ENCODE data around the gene LENG1.

The LENG1 gene

DNA sequence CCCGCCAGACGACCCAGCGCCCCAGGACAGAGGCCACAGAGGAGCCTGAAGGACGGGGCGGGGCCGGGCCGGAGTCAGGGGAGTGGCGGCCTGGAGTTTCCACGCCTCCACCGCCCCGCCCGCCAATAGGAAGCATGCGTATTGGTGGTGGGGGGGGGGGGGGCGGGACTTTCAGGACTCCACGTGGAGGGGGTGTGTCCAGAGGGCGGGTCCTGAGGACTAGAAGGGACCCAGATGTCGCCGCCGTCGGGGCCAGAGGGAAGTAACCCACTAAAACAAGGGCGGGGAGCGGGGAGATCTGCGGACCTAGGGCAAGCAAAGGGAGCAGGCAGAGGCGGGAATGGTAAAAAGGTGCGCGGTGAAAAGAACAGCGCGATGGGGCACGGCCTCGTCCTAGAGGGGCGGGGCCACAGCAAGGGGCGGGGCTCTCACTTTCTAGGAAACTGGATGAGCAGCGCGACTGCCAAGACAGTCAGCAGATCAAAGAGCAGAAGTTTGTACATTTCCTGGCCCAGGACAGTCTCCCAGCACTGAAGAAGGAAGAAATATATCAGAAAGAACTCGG lies 2.8 kb upstream of the LENG1 start:
- DNase-seq: no peak

DNA sequence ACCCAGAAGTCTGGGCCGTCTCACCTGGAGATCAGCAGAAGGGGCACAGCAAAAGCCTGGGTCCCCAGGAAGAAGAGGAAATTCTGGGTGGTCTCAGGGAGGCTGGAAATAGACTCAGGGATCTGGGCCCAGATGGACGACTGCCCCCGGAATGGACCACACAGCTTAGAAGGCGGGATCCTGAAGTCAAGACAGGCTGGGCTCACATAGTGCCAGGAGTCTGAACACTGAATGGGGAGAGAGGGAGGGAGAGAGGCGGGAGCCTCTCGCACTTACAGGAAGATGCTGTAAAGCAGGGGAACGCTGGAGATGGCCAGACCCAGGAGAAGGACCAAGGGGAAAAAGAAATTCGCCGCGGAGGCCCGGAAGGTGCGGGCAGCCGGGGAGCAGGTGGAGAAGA lies 1.3 kb upstream of the LENG1 start:
- no peak for DNase-seq

DNA sequence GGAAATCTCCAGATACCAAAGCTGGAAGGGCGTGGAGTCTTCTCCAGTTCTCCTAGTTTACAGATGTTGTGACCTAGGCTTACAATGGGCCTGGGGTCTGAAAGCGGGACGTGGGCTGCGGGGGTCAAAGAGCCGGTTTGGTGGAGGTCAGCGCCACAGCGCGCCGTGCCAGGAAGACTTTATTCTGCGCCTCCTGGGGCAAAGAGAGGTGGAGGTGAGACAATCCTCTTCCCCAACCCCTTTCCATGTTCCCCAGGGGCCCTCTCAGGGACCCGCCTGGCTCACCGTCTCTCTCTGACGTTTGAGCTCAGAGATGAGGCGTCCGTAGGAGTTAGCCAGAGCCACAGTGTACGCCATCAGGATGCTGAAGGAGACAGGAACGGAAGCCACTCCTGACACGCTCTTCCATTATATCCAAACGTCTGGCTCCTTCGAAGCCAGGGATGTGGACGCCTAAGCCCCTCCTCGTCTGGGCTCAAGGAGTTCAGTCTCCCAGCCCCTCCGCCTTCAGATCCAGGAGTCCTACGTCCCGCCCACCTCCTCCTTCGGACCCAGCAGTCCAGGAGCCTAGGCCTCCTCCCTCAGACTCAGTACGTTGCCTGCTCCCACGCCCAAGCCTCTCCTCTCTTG lies 776 bp upstream of the LENG1 start:
- DNase-seq: no peak

DNA sequence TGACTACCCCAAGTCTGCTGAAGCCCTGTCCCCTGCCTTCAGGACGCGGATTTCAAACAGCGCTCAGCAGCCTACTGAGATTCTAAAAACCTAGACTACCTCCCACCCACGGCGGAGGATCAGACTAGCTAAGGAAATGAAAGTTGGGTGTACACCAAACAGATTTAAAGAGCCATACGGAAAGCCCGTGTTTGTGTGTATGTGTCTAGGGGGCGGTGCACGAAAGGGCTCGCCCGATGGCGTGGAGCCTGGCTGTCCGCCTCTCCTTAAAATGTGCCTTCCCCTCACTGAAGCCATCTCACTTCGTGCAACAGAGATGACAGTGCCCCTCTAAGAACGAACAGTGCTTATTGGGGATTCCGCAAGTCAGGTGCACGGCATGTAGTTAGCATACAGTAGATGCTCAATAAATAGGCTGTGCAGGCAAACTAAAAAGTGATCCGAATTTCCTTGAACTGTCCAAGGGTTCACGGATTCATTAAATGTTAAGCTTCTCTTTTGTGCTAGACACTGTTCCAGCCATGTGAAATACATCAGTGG lies 639 bp downstream of the LENG1 start:
- no peak for DNase-seq

DNA sequence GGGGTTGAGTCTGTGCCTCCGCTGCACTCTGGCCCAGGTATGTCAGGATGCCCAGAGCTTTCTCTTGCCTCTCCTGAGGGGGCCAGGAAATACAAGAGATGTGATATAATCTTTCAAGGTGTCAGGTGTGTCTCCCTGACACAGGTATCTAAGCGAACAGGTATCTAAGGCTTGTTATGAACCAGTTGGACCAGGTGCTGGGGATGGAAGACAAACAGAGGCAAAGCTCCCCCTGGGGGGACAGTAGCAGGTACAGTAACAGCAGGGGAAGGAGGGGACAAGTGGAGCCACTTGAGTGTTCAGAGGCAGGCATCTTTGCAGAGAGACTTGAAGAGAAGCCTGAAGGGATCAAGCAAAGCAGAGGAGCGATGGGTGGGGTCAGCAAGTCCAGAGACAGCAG lies 2.6 kb downstream of the LENG1 start:
- no peak for DNase-seq

DNA sequence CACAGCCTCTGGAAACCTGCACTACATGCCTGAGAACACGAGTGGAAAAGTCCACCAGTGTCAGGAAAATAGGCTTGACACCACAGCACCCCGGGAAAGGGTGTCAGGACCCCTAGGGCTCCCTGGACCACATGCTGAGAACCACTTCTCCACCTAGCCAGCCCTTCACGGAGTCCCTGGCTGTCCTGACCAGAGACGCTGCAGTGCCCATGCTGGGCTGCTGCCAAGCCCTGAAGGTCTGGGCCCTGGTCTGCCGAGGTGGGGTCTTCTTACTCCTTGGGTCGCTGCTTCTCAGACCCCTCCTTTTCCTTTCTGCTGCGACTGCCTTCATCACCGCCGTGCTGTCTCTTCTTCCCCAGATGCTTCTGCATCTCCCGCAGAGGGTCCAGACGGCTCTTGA lies 3.0 kb downstream of the LENG1 start:
- no peak for DNase-seq

DNA sequence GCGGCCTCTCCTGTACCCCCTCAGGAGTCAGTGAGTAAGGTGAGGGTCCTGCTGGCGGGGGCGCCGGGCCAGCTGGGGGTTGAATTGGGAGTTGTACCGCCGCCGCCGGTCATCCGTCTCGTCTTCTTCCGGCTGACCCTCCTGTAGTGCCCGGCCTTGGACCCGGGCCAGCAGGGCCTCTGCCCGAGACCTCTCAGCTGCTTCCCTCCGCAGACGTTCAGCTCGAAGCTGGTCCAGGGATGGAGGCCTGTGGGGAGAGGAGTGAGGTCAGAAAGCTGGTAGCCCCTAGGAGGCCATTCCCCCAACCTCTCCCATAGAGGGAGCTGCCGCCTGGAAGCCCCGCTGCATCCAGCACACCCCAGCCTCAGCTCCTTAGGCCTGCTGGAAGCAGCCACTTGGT lies 3.8 kb downstream of the LENG1 start:
- DNase-seq: no peak

DNA sequence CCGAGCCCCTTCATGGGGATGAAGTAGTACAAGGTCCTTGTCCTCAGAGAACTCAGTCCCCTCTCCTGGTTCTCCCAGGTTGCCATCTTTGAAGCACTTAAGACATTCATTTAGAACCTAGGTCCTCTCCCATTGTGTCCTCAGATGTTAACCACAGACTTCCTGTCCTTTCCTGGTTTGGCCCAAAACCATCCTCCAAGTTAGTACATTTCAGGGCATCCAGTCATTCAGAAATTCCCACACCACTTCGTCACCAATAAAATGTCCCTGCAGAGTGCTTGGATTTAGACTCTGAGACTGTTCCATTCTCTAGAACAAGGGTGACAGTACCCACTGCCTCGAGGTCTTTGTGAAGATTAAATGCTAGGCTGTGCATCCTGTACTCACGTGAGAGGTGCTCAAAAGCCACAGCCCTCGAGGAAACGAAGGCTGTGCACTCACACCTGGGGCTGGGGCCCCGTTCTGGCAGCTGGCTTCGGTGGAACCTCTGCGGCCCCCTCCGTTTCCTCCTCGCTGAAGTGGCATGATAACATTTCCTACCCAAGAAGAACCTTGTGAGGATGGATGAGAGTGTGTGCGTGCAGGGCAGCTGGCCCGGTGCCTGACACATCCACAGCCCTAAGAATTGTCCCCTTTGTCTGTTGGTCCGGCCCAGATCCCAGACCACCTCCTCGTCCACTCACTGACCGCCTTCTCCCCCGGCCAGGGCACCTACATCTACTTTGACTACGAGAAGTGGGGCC lies 4.7 kb downstream of the LENG1 start:
- DNase-seq: no peak

DNA sequence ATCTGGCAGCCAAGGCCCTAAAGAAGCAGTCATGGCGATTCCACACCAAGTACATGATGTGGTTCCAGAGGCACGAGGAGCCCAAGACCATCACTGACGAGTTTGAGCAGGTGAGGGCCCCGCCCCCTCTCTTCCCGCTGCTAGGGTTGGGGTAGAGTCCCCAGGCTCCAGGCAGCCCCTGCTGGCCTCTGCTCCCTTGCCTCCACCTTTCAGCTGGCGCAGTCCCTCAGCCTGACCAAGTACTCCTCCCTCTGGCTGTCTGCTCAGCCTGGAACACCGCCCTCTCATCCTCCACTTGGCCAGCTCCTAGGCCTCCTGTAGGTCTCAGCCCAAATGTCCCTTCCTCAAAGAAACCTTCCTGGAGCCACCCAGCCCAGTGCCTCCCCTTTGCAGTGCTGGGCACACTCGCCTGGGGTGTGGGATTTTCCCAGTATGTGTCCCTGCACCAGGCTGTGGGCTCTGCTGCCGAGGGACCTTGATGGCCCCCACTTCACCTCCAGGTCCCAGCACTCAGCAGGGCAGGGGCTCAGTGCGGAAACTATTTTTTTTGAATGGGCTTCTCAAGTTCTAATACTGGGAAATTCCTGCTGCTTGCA lies 5.7 kb downstream of the LENG1 start:
- DNase-seq: no peak

DNA sequence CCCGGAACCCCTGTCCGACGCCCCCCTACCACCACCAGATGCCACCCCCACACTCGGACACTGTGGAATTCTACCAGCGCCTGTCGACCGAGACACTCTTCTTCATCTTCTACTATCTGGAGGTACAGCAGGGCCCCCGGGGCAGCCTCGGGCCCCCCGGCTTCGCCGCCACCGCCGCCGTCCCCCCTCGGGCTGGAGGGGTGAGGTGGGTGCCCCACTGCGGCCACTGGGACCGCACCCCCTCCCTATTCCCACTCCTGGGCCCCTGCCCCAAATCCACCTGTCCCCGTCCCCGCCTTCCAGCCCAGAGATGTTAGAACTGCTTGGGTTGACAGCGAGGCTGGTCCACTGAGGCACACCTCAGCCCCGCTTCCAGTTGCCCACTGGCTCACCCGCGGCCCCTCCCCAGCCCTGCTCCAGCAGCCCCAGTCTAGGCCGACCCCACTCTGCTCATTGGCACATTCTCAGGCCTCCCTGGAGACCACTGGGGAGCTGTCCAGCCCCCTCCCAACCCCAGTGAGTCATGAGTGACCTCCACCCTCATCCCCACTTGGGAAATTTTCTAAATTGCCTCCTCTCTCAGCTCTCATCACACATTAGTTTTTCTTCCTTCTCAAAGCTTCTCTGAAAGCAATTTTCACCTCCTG lies 6.5 kb downstream of the LENG1 start:
- no peak for DNase-seq

DNA sequence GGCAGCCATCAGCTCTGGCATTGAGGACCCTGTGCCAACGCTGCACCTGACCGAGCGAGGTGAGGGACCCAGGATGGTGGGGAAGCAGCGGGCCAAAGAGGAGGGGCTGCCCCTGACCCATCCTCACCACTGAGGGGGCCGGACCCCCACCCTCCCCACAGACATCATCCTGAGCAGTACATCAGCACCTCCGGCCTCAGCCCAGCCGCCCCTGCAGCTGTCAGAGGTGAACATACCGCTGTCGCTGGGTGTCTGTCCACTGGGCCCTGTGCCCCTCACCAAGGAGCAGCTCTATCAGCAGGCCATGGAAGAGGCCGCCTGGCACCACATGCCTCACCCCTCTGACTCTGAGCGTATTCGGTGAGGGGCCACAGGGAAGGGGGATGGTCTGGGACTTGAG lies 7.3 kb downstream of the LENG1 start:
- DNase-seq: no peak

DNA sequence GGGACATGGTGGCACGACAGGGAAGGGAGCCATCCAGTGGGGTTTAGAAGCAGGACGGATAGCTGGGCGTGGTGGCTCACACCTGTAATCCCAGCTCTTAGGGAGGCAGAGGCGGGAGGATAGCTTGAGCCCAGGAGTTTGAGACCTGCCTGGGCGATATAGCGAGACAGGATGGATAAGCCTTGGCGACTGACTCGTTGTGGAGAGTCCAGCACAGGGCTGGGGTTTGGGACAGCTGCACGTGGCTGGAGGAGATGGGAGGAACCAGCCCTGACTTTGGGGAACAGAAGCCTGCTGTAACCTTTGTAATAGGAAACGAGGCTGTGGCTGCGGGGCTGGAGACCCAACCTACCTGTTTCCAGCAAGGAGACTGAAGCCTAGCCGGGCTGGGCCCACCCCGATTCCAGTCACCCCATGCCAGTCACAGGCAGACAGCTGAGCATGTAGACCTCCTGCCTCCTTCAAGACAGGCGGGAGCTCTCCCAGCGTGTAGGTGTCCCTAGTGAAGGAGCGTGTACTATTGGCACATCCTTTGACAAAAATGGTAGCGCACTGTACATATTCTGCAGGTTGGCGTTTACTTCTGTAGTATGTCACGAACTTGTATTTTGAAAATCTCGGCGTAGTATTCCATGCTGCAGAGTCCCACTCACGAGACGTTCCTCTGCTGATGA lies 8.0 kb downstream of the LENG1 start:
- no peak for DNase-seq

DNA sequence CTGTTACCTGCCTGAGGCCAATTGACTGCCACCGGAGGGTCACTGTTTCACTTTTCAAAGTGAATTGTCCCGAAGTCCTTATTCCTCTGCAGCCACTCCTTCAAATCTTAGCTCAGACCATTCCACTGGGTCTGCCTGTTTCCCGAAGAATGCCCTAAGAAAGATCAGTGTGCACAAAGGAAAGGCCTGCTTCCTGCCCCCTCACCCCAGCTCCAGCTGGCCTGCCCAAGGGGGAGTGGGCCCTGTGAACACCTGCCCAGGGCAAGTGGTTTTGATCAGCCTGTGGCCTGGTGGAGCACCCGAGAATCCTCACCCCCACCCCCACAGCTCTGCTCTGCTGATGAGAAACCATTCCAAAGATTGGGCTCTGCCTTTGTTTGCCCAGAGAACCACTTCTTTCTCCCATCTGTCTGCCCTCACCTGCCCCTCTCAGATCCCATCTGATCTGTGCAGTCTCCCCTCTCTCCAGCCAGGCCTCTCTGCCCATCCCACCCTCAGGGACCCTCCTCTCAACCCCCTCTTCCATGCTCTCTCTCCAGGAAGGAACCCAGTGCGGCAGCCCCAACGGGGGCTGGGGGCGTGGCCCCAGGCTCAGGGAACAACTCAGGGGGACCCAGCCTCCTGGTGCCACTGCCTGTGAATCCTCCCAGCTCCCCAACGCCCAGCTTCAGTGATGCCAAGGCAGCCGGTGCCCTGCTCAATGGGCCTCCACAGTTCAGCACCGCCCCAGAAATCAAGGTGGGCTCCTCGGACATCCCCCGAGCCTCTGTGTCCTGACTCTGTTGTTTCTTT lies 10.3 kb downstream of the LENG1 start:
- DNase-seq: no peak

DNA sequence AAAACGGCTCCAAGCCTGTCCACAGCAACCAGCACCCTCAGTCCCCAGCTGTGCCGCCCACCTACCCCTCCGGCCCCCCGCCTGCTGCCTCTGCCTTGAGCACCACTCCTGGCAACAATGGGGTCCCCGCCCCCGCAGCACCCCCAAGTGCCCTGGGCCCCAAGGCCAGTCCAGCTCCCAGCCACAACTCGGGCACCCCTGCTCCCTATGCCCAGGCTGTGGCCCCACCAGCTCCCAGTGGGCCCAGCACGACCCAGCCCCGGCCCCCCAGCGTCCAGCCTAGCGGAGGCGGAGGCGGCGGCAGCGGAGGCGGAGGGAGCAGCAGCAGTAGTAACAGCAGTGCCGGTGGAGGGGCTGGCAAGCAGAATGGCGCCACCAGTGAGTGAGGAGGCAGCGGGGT lies 11.4 kb downstream of the LENG1 start:
- no peak for DNase-seq

DNA sequence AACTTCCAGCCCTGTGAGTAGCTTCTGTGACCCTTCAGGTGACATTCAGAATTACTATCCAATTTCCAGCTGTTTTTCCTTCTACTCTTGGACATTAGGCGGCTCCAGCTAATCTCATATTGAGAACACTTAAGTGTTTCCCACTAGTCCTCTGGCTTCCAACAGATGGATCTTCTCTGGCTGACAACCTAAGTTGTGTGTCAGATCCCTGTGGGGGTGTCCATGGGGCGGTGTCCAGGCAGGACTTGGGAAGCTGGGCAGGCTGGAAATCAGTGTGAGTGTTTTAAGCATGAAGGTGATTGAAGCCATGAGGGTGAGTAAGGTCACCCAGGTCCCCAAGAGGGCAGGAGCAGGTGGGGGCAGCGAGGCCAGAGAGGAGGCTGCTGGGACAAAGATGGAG lies 11.8 kb downstream of the LENG1 start:
- DNase-seq: no peak

DNA sequence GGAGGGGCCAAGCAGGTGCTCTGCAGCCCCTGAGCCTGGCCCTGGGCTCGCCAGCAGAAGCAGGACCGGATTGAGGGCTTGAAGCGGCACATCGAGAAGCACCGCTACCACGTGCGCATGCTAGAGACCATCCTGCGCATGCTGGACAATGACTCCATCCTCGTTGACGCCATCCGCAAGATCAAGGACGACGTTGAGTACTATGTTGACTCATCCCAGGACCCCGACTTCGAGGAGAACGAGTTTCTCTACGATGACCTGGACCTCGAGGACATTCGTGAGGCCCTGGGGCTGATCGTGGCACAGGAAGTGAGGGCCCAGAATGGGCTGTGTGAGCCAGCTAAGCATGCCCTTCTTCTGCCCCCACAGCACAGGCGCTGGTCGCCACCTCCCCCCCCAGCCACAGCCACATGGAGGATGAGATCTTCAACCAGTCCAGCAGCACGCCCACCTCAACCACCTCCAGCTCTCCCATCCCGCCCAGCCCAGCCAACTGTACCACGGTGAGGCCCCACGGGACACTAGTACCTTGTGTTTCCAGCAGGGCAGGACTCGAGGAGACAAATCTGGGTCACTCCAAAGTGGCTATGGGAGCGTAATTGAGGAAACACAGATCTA lies 13.9 kb downstream of the LENG1 start:
- DNase-seq: no peak

DNA sequence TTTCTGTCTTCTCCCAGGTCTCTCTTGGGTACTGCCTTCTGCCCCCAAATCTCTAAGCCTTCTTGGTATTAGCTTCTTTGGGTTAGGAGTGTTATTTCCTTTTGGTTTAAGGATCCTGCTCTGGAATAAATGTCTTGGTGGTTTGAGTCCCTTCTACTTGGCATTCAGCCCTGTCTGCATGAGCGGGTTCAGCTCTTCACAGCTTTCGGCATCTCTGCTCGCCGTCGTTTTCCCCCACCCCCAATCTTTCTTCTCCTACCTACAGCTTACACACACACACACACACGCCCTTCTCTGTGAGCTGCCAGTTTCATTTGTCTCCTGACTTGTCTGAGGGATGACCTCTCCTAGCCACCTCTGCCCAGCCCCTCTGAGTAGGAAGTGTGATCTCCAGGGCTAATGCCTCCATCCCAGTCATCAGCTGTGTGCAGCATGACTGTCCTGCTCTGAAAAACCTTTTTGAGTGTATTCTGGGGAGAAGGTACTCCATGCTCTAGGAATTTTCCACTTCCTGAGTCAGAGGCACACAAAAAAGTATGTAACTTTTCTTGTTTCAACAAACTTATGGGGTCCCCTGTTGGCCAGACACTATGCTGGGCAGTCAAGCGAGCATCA lies 17.2 kb downstream of the LENG1 start:
- no peak for DNase-seq

DNA sequence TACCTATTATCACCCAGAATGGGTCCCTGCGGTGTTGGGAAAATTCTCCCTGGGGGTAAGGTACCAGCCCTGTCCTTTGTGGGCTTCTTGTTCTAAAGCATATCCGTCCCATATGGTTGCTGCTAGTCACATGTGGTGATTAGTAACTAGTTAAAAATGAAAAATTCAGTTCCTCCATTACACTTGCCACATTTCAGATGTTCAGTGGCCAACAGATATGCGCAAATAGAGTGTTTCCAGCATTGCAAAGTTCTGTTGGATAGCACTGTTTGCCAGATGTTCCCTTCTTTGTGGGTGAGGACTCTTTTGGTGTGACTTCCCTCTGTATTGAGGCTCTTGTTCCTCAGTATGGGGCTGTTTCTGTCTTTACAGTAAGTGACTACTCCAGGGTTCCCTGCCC lies 18.2 kb downstream of the LENG1 start:
- DNase-seq: no peak

DNA sequence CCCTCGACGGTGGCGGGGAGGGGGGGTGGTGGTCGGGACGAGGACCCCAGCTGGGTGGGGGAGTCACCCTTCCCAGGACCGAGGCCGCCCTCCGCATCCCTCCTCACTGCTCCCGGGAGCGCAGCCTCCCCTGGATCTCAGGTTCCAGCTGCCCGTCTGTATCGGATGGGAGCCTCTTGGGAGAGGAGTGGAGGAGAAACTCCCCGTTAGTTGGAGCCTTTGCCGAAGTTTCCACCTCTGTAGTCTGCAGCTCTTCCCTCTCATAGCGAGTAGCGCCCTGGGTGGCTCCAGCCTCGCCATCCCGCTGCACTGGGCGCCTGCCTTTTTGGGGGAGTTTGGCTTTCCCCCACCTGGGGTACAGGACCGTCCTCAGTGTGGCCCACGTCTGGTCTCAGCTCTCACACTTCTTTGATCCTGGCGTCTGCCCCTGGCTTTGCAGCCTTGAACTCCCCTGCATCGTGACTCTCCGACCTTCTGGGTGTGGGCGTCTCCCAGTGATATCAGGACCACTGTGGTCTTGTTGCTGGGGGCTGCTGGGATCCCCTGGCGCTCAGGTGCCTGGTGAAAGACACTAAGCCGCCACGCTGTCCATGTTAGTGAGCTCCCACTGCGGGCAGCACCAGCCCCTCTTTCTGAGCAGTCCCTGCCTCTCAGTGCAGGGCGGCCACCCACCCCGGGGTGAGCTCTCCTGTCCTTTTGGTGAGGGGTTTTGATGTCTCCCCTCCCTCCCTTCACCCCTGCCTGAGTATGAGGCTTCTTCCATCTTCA lies 20.8 kb downstream of the LENG1 start:
- no peak for DNase-seq

All from NCI-H1092 (cell line).